ENCODE data around the gene RHBDF2.

RHBDF2 gene

GRCh38 chr17:76432712-76433336 lies 68.4 kb downstream of the RHBDF2 start:
- DNase-seq: peak; percentile 15 to 39

DNA sequence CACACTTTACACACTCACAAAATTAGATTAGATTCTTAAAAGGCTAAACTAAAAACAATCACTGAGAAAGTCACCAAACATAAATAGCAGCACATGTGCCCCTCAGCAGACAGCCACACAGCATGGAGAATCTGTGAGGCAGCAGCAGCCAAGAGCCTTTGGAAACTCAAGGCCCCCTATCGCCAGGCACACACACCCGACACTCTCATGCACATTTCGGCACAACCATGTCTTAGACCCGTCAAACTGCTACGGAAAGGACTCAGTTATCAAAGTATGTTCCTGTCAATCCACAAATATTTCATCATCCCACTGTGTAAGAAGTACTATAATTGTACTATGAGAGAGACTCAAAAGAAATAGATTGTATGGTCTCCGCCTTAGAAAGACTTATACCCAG lies 69.2 kb downstream of the RHBDF2 start:
- DNase-seq: no peak

DNA sequence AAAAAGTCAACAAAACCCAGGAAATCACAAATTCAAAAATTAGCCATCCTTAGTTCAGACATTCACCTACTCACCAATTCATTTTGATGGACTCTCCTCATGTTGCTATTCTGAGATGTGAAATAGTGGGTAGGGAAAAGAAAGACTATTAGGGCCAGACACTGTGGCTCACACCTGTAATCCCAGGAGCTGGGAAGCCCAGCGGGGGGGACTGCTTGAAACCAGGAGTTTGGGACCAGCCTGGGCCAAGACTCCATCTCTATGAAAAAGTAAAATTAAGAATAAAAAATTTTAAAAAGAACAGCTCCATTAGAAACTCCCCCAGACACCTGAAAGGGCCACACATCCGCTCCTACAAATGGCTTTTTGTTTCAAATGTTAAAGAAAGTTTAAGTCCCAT lies 69.7 kb downstream of the RHBDF2 start:
- no peak for DNase-seq

GRCh38 chr17:76428511-76428910 lies 72.7 kb downstream of the RHBDF2 start:
- no peak for DNase-seq

- DNase-seq: peak in 1 of 2 experiments; percentile 58
Observed at GRCh38 chr17:76427501-76428231, 73.6 kb downstream of the RHBDF2 start.

GRCh38 chr17:76426853-76427252 lies 74.4 kb downstream of the RHBDF2 start:
- DNase-seq: no peak

GRCh38 chr17:76422860-76423259 lies 78.4 kb downstream of the RHBDF2 start:
- no peak for DNase-seq

GRCh38 chr17:76422406-76422805 lies 78.8 kb downstream of the RHBDF2 start:
- no peak for DNase-seq

GRCh38 chr17:76421044-76421407 lies 80.2 kb downstream of the RHBDF2 start:
- DNase-seq: peak; percentile 8 to 32
